IMR-90 (cell line): Measurements from ENCODE around the gene GPR158.

Experiments used
- CHD1 ChIP-seq: IDR thresholded peaks from 2 replicates; pipeline ENCODE4 v1.6.1; 2012; ENCODE audit warnings: low read depth, low read length, improper control_type of control experiment
- RAD21 ChIP-seq: IDR thresholded peaks from 2 replicates; pipeline ENCODE4 v1.6.1; 2012; ENCODE audit warnings: low read length, improper control_type of control experiment
- TF ChIP-seq, protein P1 (sequence below): conservative IDR thresholded peaks from 2 replicates; pipeline ENCODE4 v1.5.1; 2012; ENCODE audit warnings: mild to moderate bottlenecking, low read depth, low read length, improper control_type of control experiment

GRCh38 chr10:25178411-25178810 lies 3.6 kb downstream of the GPR158 start:
- TF ChIP-seq RAD21 (no peak), CHD1 (no peak)
- TF ChIP-seq, protein P1, sequence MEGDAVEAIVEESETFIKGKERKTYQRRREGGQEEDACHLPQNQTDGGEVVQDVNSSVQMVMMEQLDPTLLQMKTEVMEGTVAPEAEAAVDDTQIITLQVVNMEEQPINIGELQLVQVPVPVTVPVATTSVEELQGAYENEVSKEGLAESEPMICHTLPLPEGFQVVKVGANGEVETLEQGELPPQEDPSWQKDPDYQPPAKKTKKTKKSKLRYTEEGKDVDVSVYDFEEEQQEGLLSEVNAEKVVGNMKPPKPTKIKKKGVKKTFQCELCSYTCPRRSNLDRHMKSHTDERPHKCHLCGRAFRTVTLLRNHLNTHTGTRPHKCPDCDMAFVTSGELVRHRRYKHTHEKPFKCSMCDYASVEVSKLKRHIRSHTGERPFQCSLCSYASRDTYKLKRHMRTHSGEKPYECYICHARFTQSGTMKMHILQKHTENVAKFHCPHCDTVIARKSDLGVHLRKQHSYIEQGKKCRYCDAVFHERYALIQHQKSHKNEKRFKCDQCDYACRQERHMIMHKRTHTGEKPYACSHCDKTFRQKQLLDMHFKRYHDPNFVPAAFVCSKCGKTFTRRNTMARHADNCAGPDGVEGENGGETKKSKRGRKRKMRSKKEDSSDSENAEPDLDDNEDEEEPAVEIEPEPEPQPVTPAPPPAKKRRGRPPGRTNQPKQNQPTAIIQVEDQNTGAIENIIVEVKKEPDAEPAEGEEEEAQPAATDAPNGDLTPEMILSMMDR = no peak
